Neural cell (in vitro differentiated cells): Measurements from ENCODE around the gene THOP1.

Experiments used
- CTCF ChIP-seq: fragments of 450-650 bp; IDR thresholded peaks from 2 replicates; pipeline ENCODE4 v1.5.1; 2014; ENCODE audit warnings: antibody characterized with exemption, mild to moderate bottlenecking, moderate library complexity; ENCODE audit not compliant: poor library complexity, severe bottlenecking
- EZH2 ChIP-seq: fragments of 200-600, 300-800 bp; shearing (Covaris generic), sonication (generic); IDR thresholded peaks from 2 replicates; pipeline ENCODE4 v1.6.1; 2014; ENCODE audit warnings: antibody characterized with exemption, low read length, borderline replicate concordance, mild to moderate bottlenecking; ENCODE audit not compliant: insufficient read depth, poor library complexity, severe bottlenecking
- POLR2AphosphoS5 ChIP-seq: IDR thresholded peaks from 2 replicates; pipeline ENCODE4 v1.6.1; 2012
- SMC3 ChIP-seq: fragments of 450-650 bp; conservative IDR thresholded peaks from 2 replicates; pipeline ENCODE4 v1.6.1; 2014; ENCODE audit warnings: antibody characterized with exemption, mild to moderate bottlenecking, moderate library complexity; ENCODE audit not compliant: poor library complexity

GRCh38 chr19:2744113-2744512, 41.2 kb upstream of the THOP1 start:
- TF ChIP-seq CTCF (no peak), EZH2 (no peak), SMC3 (no peak), POLR2AphosphoS5 (no peak)
